CD4-positive, alpha-beta T cell treated with Interleukin-10 for 1 hour (primary cell): ENCODE measurements around the gene INTS11.
A peak's percentile ranks its signal among the peaks of the same experiment; 100 is the strongest.
"Not testable (repeated sequence)": the region's sequence is repeated elsewhere in the genome, so short reads cannot be mapped to it uniquely, and the experiment has no call there.

Source experiments
- DNase-seq: peaks from one replicate; pipeline ENCODE4 v3.0.0-alpha.2; 2020

Gene INTS11

GRCh38 chr1:1324524-1325287 is at the start of gene INTS11, which contains the start of gene CPTP:
TSS of gene INTS11 (minus strand) at chr1:1324660. CDS start at chr1:1324608, 52 bp downstream.
TSS of gene CPTP (plus strand) at chr1:1324802. CDS start at chr1:1326911, 2,109 bp downstream.
- DNase-seq, result peak; percentile 96

- no peak for DNase-seq
These were observed 49.5 kb upstream of the INTS11 start for GRCh38 chr1:1373815-1374588.

GRCh38 chr1:1373051-1373814 is 48.8 kb upstream of the INTS11 start:
- DNase-seq, result no peak

- peak; percentile 79 for DNase-seq
These were observed 47.6 kb upstream of the INTS11 start for GRCh38 chr1:1371746-1372711.

- DNase-seq, result peak; percentile 85
These were observed 46.9 kb upstream of the INTS11 start for GRCh38 chr1:1371364-1371745.

- no peak for DNase-seq
These were observed 46.4 kb upstream of the INTS11 start for GRCh38 chr1:1370771-1371300.

- DNase-seq, result not testable (repeated sequence)
These were observed 45.6 kb upstream of the INTS11 start for GRCh38 chr1:1370094-1370493.

GRCh38 chr1:1367315-1367714 is 42.9 kb upstream of the INTS11 start:
- DNase-seq, result no peak

- DNase-seq, result no peak
These were observed 42.2 kb upstream of the INTS11 start for GRCh38 chr1:1366699-1367066.

GRCh38 chr1:1365875-1366698 is 41.6 kb upstream of the INTS11 start:
- no peak for DNase-seq

- no peak for DNase-seq
These were observed 39.8 kb upstream of the INTS11 start for GRCh38 chr1:1364266-1364665.

GRCh38 chr1:1361982-1362423 is 37.5 kb upstream of the INTS11 start:
- no peak for DNase-seq

GRCh38 chr1:1361233-1361981 is 36.9 kb upstream of the INTS11 start:
- DNase-seq, result no peak

- DNase-seq, result no peak
These were observed 36.2 kb upstream of the INTS11 start for GRCh38 chr1:1360506-1361169.

GRCh38 chr1:1359664-1360468 is 35.4 kb upstream of the INTS11 start:
- no peak for DNase-seq

GRCh38 chr1:1359308-1359663 is 34.8 kb upstream of the INTS11 start:
- no peak for DNase-seq

- DNase-seq, result no peak
These were observed 34.2 kb upstream of the INTS11 start, which contains the start of gene MXRA8 for GRCh38 chr1:1358433-1359271. TSS of gene MXRA8 (minus strand) at chr1:1358555. CDS start at chr1:1358504, 51 bp downstream.
